ENCODE results near the gene CCDC136.

DNA sequence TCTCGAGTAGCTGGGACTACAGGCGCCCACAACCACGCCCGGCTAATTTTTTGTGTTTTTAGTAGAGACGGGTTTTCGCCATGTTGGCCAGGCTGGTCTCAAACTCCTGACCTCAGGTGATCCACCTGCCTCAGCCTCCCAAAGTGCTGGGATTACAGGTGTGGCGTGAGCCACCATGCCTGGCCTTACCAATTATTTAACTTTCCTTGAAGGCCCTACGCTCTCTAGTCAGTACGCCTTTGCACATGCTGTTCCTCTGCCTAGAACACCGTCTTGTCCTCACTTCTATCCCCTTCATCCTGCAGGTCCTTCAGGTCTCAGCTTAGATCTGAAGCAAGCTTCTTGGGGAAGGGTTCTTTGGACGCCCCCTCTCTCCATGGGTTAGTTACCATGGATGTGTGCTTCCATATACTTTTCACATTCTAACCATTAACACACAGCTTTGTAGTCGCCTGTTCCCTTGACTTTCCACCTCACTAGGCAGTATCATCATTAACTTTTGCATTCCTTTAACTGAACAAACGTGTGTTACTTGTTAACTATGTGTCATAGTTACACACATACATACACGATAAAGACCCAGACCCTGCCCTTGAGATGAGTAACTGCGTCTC, 70.3 kb downstream of the CCDC136 start:
- no peak for TF ChIP-seq CTCF (conservative IDR thresholded peaks at IDR 0.05 in 1 of 2, IDR thresholded peaks at IDR 0.05 in 1 of 2; ENCODE audit: low read depth in 1 of 2, low read length in 2 of 2)
- no peak for TF ChIP-seq EZH2 (IDR thresholded peaks at IDR 0.05; ENCODE audit: low read length, missing control alignments)
